PFSK-1 (cell line): Measurements from ENCODE around the gene ZFP42.

ENCODE experiments used
- SIN3A ChIP-seq: IDR thresholded peaks from 2 replicates; pipeline ENCODE4 v1.6.1; 2012; ENCODE audit warnings: mild to moderate bottlenecking, low read length, moderate library complexity, borderline replicate concordance; ENCODE audit not compliant: insufficient read depth
- TAF1 ChIP-seq: IDR thresholded peaks from 2 replicates; pipeline ENCODE4 v1.6.1; 2012; ENCODE audit warnings: low read length, control low read depth, borderline replicate concordance; ENCODE audit not compliant: insufficient read depth

GRCh38 chr4:187972135-187972534 lies 23.4 kb upstream of the ZFP42 start:
- TF ChIP-seq TAF1 (no peak), SIN3A (no peak)
